HepG2 (cell line): Measurements from ENCODE around the gene RNF14. TPM values are rescaled to one million over a fixed set of nuclear protein-coding genes. Genes with fewer than 3 reads are reported as not detected.

Source experiments
- DPF2 ChIP-seq: sonication (generic); formaldehyde crosslinking; IDR thresholded peaks from 2 replicates; pipeline ENCODE4 v1.4.0; 2020; ENCODE audit warnings: mild to moderate bottlenecking, low read depth, missing genetic modification reagents, borderline replicate concordance
- EEA1 ChIP-seq: sonication (generic); formaldehyde crosslinking; IDR thresholded peaks from 2 replicates; pipeline ENCODE4 v1.5.1; 2020; ENCODE audit warnings: mild to moderate bottlenecking, missing genetic modification reagents, borderline replicate concordance
- ELF4 ChIP-seq: sonication (generic); formaldehyde crosslinking; IDR thresholded peaks from 2 replicates; pipeline ENCODE4 v1.5.0; 2020; ENCODE audit warnings: missing genetic modification reagents, mild to moderate bottlenecking, moderate library complexity, borderline replicate concordance
- MIER2 ChIP-seq: IDR thresholded peaks from 2 replicates; pipeline ENCODE4 v1.6.1; 2016; ENCODE audit warnings: missing biosample characterization, missing genetic modification reagents
- NRL ChIP-seq: sonication (generic); formaldehyde crosslinking; IDR thresholded peaks from 2 replicates; pipeline ENCODE4 v1.5.0; 2020; ENCODE audit warnings: missing genetic modification reagents, mild to moderate bottlenecking, moderate library complexity, borderline replicate concordance
- ONECUT2 ChIP-seq: sonication (generic); formaldehyde crosslinking; IDR thresholded peaks from 2 replicates; pipeline ENCODE4 v1.4.0; 2020; ENCODE audit warnings: missing genetic modification reagents
- REL ChIP-seq: sonication (generic); formaldehyde crosslinking; conservative IDR thresholded peaks from 2 replicates; pipeline ENCODE4 v1.8.0; 2022; ENCODE audit warnings: mild to moderate bottlenecking, missing genetic modification reagents, moderate library complexity
- SMC3 ChIP-seq: IDR thresholded peaks from 2 replicates; pipeline ENCODE4 v1.6.1; 2011; ENCODE audit warnings: low read length, improper control_type of control experiment
- SOX13 ChIP-seq, 3 experiments: fragments of 450-650 bp in 1 of 3; sonication (generic) in 1 of 3; formaldehyde crosslinking in 1 of 3; IDR thresholded peaks in 2 of 3; conservative IDR thresholded peaks in 1 of 3; 2 replicates each; pipeline versions ENCODE4 v1.5.0 to v1.6.1; 2016 to 2020; ENCODE audit warnings: antibody characterized with exemption in 1 of 3, mild to moderate bottlenecking in 1 of 3, missing compliant biosample characterization in 1 of 3, missing genetic modification reagents in 1 of 3, moderate library complexity in 1 of 3
- ZFP36L1 ChIP-seq: sonication (generic); formaldehyde crosslinking; IDR thresholded peaks from 2 replicates; pipeline ENCODE4 v1.8.0; 2022; ENCODE audit warnings: mild to moderate bottlenecking, missing genetic modification reagents, moderate library complexity
- ZFX ChIP-seq: sonication (generic); formaldehyde crosslinking; IDR thresholded peaks from 2 replicates; pipeline ENCODE4 v1.4.0; 2020; ENCODE audit warnings: mild to moderate bottlenecking, low read depth, missing genetic modification reagents, moderate library complexity
- ZMYM4 ChIP-seq: sonication (generic); formaldehyde crosslinking; IDR thresholded peaks from 2 replicates; pipeline ENCODE4 v1.8.1; 2023; ENCODE audit warnings: mild to moderate bottlenecking, missing genetic modification reagents
- ZNF318 ChIP-seq: sonication (generic); formaldehyde crosslinking; IDR thresholded peaks from 2 replicates; pipeline ENCODE4 v1.4.0; 2020; ENCODE audit warnings: mild to moderate bottlenecking, missing genetic modification reagents
- ZNF530 ChIP-seq: sonication (generic); formaldehyde crosslinking; IDR thresholded peaks from 2 replicates; pipeline ENCODE4 v1.5.0; 2020; ENCODE audit warnings: low read depth, mild to moderate bottlenecking, missing genetic modification reagents
- polyA plus RNA-seq, 8 experiments: library from polyadenylated mRNA; depleted of rRNA in 3 of 8; stranded (reverse) in 7 of 8; unstranded in 1 of 8; fragments of >200 nt; fragmentation: Illumina TruSeq in 4 of 8; extraction: Trizol in 4 of 8; gene quantifications; 2 replicates each; pipeline versions ENCODE4 v1.2.1 to v1.2.3, GENCODE V29; 2011 to 2016; ENCODE audit warnings: low read depth in 4 of 8, missing spikeins in 1 of 8, mixed read lengths in 1 of 8; ENCODE audit not compliant: insufficient read depth in 1 of 8
- total RNA-seq, 5 experiments: library from RNA; depleted of rRNA; stranded (reverse); fragments of >200 nt; fragmentation: Illumina TruSeq; extraction: Trizol; gene quantifications; 2 replicates each; pipeline ENCODE4 v1.2.3, GENCODE V29; 2016; ENCODE audit warnings: low read depth in 1 of 5
- TF ChIP-seq, protein P1 (sequence below): sonication (generic); formaldehyde crosslinking; IDR thresholded peaks from 2 replicates; pipeline ENCODE4 v1.5.0; 2020; ENCODE audit warnings: mild to moderate bottlenecking, missing genetic modification reagents, borderline replicate concordance

RNF14 gene
- total and polyA plus RNA-seq, 2 of the 13 experiments (the other 11 are each of a cell fraction or from before 2014, with no cell fraction given): 11.3 to 28.1 TPM

DNA sequence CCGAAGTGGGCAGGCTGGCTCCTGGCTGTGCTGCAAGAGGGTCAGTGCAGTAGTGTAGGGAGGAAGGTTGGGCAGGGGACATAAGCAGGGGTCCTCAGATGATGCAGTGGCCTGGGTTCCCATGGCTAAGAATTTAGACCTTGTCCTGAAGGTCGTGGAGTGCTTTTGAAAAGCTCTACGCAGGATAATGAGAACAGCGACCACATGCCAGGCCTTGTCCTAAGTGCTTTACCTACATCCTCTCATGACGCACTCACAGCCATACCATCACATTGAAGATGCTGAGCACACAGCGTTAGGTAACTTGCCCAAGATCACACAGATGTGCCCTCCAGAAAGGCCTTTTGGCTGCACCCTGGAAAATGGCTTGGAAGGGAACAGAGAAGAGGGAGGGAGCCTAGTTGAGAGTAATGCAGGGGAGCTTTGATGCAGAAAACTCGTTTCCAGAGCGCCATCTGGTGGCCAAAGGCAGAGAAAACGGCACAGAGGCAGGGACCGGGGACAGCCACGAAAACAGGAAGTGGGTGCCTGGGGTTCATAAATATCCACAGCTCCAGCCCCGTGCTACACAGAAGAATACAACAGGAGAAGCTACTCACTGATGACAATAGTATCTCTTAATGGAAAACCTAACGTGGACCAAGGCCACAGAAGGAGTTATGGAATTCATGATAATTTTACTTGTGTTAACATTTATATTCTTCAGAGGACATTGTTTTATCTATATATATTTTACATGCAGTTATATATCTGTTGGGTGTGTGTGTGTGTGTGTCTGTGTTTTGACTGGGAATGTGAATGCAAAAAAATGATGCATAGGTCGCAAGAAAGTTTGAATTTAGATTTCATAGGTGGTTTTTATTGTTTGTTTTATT lies 8.2 kb upstream of the RNF14 start (continued):
- no peak for TF ChIP-seq ZMYM4 (CRISPR knock-in tag)
- TF ChIP-seq, protein P1, sequence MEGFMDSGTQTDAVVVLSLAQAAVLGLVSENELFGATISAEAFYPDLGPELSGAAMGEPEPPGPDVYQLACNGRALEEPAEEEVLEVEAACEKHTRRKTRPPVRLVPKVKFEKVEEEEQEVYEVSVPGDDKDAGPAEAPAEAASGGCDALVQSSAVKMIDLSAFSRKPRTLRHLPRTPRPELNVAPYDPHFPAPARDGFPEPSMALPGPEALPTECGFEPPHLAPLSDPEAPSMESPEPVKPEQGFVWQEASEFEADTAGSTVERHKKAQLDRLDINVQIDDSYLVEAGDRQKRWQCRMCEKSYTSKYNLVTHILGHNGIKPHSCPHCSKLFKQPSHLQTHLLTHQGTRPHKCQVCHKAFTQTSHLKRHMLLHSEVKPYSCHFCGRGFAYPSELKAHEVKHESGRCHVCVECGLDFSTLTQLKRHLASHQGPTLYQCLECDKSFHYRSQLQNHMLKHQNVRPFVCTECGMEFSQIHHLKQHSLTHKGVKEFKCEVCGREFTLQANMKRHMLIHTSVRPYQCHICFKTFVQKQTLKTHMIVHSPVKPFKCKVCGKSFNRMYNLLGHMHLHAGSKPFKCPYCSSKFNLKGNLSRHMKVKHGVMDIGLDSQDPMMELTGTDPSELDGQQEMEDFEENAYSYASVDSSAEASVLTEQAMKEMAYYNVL (CRISPR knock-in tag): no peak
- TF ChIP-seq SMC3: peak; percentile 89
- no peak for TF ChIP-seq REL (CRISPR knock-in tag)
- TF ChIP-seq ZFX (CRISPR knock-in tag): peak; percentile 33; the same call in 1 of the 2 replicates
- no peak for TF ChIP-seq ONECUT2 (CRISPR knock-in tag)
- peak; percentile 53; the same call in 1 of the 2 replicates for TF ChIP-seq MIER2 (CRISPR knock-in tag)
- no peak for TF ChIP-seq EEA1
- no peak for TF ChIP-seq SOX13 (IDR thresholded peaks at IDR 0.05)
- no peak for TF ChIP-seq SOX13 (CRISPR knock-in tag; conservative IDR thresholded peaks at IDR 0.05 in 1 of 2, IDR thresholded peaks at IDR 0.05 in 1 of 2)
- no peak for TF ChIP-seq ZNF530 (CRISPR knock-in tag)
- no peak for TF ChIP-seq NRL (CRISPR knock-in tag)
- TF ChIP-seq ZNF318 (CRISPR knock-in tag): no peak
- TF ChIP-seq ZFP36L1 (CRISPR knock-in tag): no peak
- TF ChIP-seq DPF2 (CRISPR knock-in tag): no peak
- TF ChIP-seq ELF4 (CRISPR knock-in tag): peak; percentile 57; the same call in 1 of the 2 replicates
